ENCODE results near the gene ARAP1. TPM values are rescaled to one million over a fixed set of nuclear protein-coding genes. Genes with fewer than 3 reads are reported as not detected.

ARAP1 gene
- total RNA-seq, 1 donor from 2014 or later = 139 TPM

DNA sequence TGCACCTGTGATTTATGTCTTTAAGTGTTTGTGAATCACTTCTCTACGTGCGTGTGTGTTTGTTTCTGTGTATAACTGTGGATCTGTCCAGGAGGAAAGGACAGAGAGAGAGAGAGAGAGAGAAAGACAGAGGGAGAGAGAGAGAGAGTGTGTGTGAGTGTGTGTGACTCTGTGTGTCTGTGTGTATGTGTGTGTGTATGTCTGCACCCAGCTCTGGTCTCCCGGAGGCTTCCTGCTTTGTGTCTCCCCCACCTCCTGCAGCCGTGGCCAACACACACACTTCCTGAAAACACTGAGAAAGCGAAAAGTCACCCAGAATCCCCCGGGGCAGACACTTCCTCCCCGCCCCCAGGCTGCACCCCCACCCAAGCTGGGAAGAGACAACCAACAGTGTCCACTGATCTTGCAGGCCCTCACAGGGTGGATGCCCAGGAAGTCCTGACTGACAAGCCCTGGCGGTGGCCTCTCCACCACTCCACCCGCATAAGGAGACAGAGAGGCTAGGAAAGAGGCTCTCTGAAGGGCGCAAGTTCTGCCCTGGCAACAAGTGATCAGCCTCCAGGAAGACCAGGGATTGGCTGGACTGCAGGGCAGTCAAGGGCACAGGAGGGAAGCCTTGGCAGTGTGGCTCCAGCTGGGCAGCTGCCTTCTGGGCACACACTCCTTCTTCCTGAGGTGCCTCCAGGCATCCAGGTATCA lies 30.0 kb downstream of the ARAP1 start:
- intact Hi-C loops (cut with micrococcal nuclease) = loop anchor here (1.0 to 5.0 kb wide), 3 partner anchors 92 to 567 kb away; partner anchors contain the start of gene ATG16L2
- H3K9me3 Mint-ChIP-seq = no peaks in the 10 kb centered on the region
- TF ChIP-seq, protein P1, sequence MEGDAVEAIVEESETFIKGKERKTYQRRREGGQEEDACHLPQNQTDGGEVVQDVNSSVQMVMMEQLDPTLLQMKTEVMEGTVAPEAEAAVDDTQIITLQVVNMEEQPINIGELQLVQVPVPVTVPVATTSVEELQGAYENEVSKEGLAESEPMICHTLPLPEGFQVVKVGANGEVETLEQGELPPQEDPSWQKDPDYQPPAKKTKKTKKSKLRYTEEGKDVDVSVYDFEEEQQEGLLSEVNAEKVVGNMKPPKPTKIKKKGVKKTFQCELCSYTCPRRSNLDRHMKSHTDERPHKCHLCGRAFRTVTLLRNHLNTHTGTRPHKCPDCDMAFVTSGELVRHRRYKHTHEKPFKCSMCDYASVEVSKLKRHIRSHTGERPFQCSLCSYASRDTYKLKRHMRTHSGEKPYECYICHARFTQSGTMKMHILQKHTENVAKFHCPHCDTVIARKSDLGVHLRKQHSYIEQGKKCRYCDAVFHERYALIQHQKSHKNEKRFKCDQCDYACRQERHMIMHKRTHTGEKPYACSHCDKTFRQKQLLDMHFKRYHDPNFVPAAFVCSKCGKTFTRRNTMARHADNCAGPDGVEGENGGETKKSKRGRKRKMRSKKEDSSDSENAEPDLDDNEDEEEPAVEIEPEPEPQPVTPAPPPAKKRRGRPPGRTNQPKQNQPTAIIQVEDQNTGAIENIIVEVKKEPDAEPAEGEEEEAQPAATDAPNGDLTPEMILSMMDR (IDR thresholded peaks at IDR 0.05) = no peak
- POLR2A ChIA-PET = interaction anchor here (0.6 to 3.4 kb wide), 11 partner anchors 9 to 1168 kb away, joined by 3 to 25 read pairs (median 4); partner anchors contain the start of gene STARD10
- ATAC-seq (ENCODE audit: low read depth) (peak; percentile 88), DNase-seq (peak; percentile 78)
- H3K36me3 Mint-ChIP-seq (ENCODE audit: low read depth) = peaks cover 45% of the 10 kb centered on the region
- H3K27me3 Mint-ChIP-seq = no peaks in the 10 kb centered on the region
- peaks cover 85% of the 10 kb centered on the region for H3K4me1 Mint-ChIP-seq
- H3K27ac Mint-ChIP-seq = peak overlapping the region; percentile 94
- CTCF ChIA-PET = interaction anchor here (1.1 to 6.6 kb wide), 5 partner anchors 65 to 456 kb away, joined by 3 to 144 read pairs (median 4); partner anchors contain the start of gene STARD10
- peak overlapping the region; percentile 97 for H3K4me3 Mint-ChIP-seq

DNA sequence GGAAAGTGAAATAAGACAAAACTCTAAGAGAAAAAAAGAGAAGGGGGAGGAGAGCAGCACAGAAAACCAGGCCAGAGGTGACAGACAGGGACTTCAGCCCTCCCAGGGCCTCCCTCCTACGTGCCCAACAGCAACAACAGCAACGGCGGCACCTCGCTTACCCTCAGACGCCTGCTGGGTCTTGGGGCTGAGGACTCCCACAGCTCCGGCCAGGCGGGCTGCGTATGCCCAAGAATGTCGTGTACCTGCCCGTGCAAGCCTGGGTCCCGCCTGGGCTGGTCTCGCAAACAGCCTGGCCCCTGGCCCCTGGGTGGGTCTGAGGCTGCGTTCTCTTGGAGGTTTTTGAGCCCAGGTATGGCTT lies 30.5 kb downstream of the ARAP1 start:
- Mint-ChIP-seq H3K27ac (peak overlapping the region; percentile 94), H3K4me3 (peak overlapping the region; percentile 97), H3K27me3 (no peaks in the 10 kb centered on the region), H3K9me3 (no peaks in the 10 kb centered on the region), H3K36me3 (ENCODE audit: low read depth) (peaks cover 49% of the 10 kb centered on the region), H3K4me1 (peaks cover 85% of the 10 kb centered on the region)
- intact Hi-C loops (cut with micrococcal nuclease) = loop anchor here (1.0 to 5.0 kb wide), 3 partner anchors 93 to 568 kb away; partner anchors contain the start of gene ATG16L2
- peak; percentile 28 for DNase-seq
- TF ChIP-seq, protein P1 (IDR thresholded peaks at IDR 0.05) = no peak
- ChIA-PET CTCF (interaction anchor here (1.1 to 6.6 kb wide), 4 partner anchors 65 to 456 kb away, joined by 3 to 144 read pairs (median 6); partner anchors contain the start of gene STARD10), POLR2A (interaction anchor here (0.6 to 3.4 kb wide), 8 partner anchors 10 to 644 kb away, joined by 3 to 25 read pairs (median 6); partner anchors contain the start of gene STARD10)
- no peak for ATAC-seq (ENCODE audit: low read depth)

GRCh38 chr11:72721276-72721675 lies 30.9 kb downstream of the ARAP1 start:
- Mint-ChIP-seq H3K4me1 (peaks cover 84% of the 10 kb centered on the region), H3K27me3 (no peaks in the 10 kb centered on the region), H3K36me3 (ENCODE audit: low read depth) (peaks cover 50% of the 10 kb centered on the region), H3K27ac (peak overlapping the region; percentile 94), H3K9me3 (no peaks in the 10 kb centered on the region), H3K4me3 (peak overlapping the region; percentile 97)
- ChIA-PET CTCF (no interaction called here), POLR2A (interaction anchor here (0.6 to 3.4 kb wide), 3 partner anchors 66 to 1039 kb away, joined by 5 to 25 read pairs (median 6); partner anchors contain the start of gene STARD10)
- DNase-seq (no peak), ATAC-seq (ENCODE audit: low read depth) (no peak)
- TF ChIP-seq, protein P1 (IDR thresholded peaks at IDR 0.05) = no peak
- intact Hi-C loops (cut with micrococcal nuclease) = loop anchor here (5.0 kb wide), 1 partner anchor 521 kb away; no protein-coding TSS in a partner anchor

DNA sequence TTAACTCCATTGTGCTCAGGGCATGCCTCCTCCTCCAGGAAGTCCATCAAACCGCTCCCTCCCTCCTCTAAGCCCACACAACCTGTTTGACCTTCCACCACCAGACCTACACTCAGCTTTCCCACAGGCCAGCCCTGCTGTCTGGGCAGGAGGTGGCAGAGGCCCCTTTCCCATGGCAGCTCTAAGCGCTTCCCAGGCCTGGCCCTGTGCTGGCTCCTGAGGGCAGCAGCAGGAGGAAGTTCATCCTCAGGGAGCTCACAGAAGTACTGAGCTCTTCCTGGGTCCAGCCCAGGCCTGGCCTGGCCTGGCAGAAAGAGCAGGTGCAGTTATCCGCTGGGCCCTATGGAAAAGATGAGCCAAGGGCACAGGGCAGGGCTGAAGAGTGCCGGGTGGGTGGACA lies 31.4 kb downstream of the ARAP1 start:
- peaks cover 82% of the 10 kb centered on the region for H3K4me1 Mint-ChIP-seq

More for the DNA sequence above, 31.4 kb downstream of the ARAP1 start:
- H3K4me3 Mint-ChIP-seq = peak overlapping the region; percentile 97
- H3K27ac Mint-ChIP-seq = peak overlapping the region; percentile 94
- no peaks in the 10 kb centered on the region for H3K9me3 Mint-ChIP-seq
- TF ChIP-seq, protein P1 (IDR thresholded peaks at IDR 0.05) = no peak
- no peaks in the 10 kb centered on the region for H3K27me3 Mint-ChIP-seq
- ATAC-seq (ENCODE audit: low read depth) (no peak), DNase-seq (no peak)
- ChIA-PET POLR2A (interaction anchor here (0.6 to 3.4 kb wide), 2 partner anchors 73 to 1039 kb away, joined by 6 to 25 read pairs; partner anchors contain the start of gene STARD10), CTCF (no interaction called here)
- intact Hi-C loops (cut with micrococcal nuclease) = loop anchor here (5.0 kb wide), 1 partner anchor 522 kb away; no protein-coding TSS in a partner anchor
- H3K36me3 Mint-ChIP-seq (ENCODE audit: low read depth) = peaks cover 49% of the 10 kb centered on the region
